Right lobe of liver (tissue), 4 donors: ENCODE results near the gene INSR.

ENCODE experiments used
- POLR2A ChIP-seq: fragments of 450-650 bp; IDR thresholded peaks from one replicate; pipeline ENCODE4 v1.6.1; 2017; ENCODE audit warnings: antibody characterized with exemption, mild to moderate bottlenecking
- TF ChIP-seq, protein P1 (sequence below), 4 donors: fragments of 200-600 bp in 3 of 4; fragments of 450-650 bp in 1 of 4; IDR thresholded peaks; one replicate each; pipeline versions ENCODE4 v1.5.1 to v1.8.0; 2016 to 2022; ENCODE audit warnings: antibody characterized with exemption in 4 of 4, mild to moderate bottlenecking in 2 of 4
- donor health status: DM: no; HTN: no; CAD: no.
- donor health status: DM: no; HTN: no; CAD: no.
- donor health status: DM: no; HTN: yes; CAD: no.

GRCh38 chr19:7139095-7139494 lies 155.1 kb downstream of the INSR start:
- TF ChIP-seq POLR2A, result no peak
- TF ChIP-seq, protein P1, sequence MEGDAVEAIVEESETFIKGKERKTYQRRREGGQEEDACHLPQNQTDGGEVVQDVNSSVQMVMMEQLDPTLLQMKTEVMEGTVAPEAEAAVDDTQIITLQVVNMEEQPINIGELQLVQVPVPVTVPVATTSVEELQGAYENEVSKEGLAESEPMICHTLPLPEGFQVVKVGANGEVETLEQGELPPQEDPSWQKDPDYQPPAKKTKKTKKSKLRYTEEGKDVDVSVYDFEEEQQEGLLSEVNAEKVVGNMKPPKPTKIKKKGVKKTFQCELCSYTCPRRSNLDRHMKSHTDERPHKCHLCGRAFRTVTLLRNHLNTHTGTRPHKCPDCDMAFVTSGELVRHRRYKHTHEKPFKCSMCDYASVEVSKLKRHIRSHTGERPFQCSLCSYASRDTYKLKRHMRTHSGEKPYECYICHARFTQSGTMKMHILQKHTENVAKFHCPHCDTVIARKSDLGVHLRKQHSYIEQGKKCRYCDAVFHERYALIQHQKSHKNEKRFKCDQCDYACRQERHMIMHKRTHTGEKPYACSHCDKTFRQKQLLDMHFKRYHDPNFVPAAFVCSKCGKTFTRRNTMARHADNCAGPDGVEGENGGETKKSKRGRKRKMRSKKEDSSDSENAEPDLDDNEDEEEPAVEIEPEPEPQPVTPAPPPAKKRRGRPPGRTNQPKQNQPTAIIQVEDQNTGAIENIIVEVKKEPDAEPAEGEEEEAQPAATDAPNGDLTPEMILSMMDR (IDR thresholded peaks at IDR 0.05), result no peak
